ENCODE results near the gene KNDC1. TPM values are rescaled to one million over a fixed set of nuclear protein-coding genes. Genes with fewer than 3 reads are reported as not detected.

The KNDC1 gene
- total RNA-seq, 1 donor from 2014 or later, result 20.3 TPM

DNA sequence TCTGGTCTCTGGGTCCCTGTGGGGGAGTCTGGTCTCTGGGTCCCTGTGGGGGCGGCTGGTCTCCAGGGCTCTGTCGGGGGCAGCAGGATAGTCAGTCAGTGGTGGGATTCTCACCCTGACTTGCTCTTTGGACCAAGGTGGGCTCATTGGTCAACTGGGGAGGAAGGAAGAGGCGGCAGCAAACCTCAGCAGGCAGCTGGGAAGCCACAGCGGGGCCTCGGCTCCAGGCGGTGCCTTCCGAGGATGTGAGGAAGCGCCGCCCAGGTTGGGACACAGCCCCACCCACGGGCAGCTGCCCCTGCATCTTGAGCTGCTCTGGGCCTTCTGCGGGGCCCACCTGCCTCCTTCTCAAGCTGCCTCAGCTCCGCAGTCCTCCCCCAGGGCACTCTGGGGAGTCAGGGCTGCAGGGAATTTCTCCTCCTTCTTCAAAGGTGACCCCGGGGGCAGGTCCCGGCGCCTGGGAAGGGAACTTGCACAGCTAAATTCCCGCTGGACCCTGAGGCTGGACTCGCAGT lies 20.4 kb upstream of the KNDC1 start:
- TF ChIP-seq CTCF (IDR thresholded peaks at IDR 0.05; ENCODE audit: unreplicated experiment), result no peak
- Mint-ChIP-seq H3K4me3 (no peak overlapping the region), H3K9me3 (no peaks in the 10 kb centered on the region), H3K36me3 (no peaks in the 10 kb centered on the region), H3K27me3 (ENCODE audit: low read depth) (no peaks in the 10 kb centered on the region), H3K4me1 (peaks cover 13% of the 10 kb centered on the region), H3K27ac (no peak overlapping the region)
- no peak for DNase-seq (ENCODE audit: low spot score in 2 of 2, unreplicated experiment in 2 of 2)

GRCh38 chr10:133140417-133141143 lies 19.4 kb upstream of the KNDC1 start:
- H3K9me3 Mint-ChIP-seq, result no peaks in the 10 kb centered on the region
- no peak overlapping the region for H3K27ac Mint-ChIP-seq
- H3K27me3 Mint-ChIP-seq (ENCODE audit: low read depth), result no peaks in the 10 kb centered on the region
- peaks cover 13% of the 10 kb centered on the region for H3K4me1 Mint-ChIP-seq
- no peaks in the 10 kb centered on the region for H3K36me3 Mint-ChIP-seq
- DNase-seq (ENCODE audit: low spot score in 2 of 2, unreplicated experiment in 2 of 2), result no peak
- H3K4me3 Mint-ChIP-seq, result no peak overlapping the region
- no peak for TF ChIP-seq CTCF (IDR thresholded peaks at IDR 0.05; ENCODE audit: unreplicated experiment)

DNA sequence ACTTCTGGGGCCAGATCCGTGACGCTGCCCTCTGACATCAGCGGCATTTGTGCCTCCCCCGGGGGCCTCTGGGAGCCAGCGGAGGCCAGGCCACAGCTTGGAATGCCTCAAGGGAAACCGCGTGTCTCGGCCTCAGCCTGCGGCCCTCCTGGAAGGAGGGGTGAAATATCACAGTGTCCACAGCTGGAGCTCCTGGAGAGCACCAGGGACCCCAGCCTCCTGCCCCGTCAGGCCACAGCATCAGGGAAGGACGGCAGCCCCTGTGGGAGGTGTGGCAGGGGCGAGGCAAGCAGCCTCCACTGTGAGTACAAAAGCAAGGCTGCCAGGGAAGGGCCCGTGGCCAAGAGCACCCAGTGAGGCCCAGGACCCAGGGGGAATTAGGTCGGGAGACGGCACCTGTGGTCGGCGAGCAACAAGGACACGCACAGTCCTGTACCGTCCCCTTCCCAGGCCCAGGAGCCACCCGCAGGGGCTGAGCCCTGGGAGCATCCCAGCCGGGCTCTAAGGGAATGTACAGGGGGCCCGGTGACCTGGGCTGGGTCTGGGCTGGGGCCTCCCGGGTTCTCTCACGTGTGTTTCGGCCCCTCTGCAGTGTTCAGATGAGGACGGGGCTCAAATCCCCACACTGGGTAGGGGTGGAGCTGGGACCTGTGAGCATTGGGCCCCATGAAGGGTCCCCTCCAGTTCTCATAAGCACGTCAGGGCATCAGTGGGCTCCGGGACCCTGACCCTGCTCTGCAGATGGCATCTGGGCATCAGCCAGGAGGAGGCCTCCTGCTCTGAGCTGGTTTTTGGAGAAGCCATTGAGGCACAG lies 18.7 kb upstream of the KNDC1 start:
- H3K36me3 Mint-ChIP-seq, result no peaks in the 10 kb centered on the region
- TF ChIP-seq CTCF (IDR thresholded peaks at IDR 0.05; ENCODE audit: unreplicated experiment), result no peak
- H3K4me3 Mint-ChIP-seq, result no peak overlapping the region
- no peak overlapping the region for H3K27ac Mint-ChIP-seq
- H3K9me3 Mint-ChIP-seq, result peaks cover 1% of the 10 kb centered on the region
- peaks cover 13% of the 10 kb centered on the region for H3K4me1 Mint-ChIP-seq
- H3K27me3 Mint-ChIP-seq (ENCODE audit: low read depth), result no peaks in the 10 kb centered on the region
- no peak for DNase-seq (ENCODE audit: low spot score in 2 of 2, unreplicated experiment in 2 of 2)

DNA sequence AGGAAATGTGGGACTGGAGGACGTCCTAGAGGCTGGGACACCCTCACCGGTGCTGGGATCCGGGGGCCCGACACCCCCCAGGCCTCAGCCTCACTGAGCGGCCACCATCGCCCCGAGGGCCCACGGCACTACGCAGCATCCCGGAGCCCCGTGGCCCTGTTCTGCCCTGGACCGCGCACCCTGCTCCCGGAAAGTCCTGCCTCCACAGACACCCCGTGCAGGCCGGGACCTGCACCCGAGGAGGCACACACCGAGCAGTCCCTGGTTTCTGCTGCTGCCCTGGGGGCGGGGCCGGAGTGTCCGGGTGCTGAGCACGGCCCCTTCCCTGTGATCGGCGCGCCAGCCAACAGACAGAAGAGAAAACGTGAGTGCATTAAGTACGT lies 18.1 kb upstream of the KNDC1 start:
- Mint-ChIP-seq H3K27ac (no peak overlapping the region), H3K27me3 (ENCODE audit: low read depth) (peaks cover 1% of the 10 kb centered on the region), H3K36me3 (no peaks in the 10 kb centered on the region), H3K4me1 (peaks cover 13% of the 10 kb centered on the region), H3K4me3 (no peak overlapping the region), H3K9me3 (peaks cover 7% of the 10 kb centered on the region)
- DNase-seq (ENCODE audit: low spot score in 2 of 2, unreplicated experiment in 2 of 2), result peak in 1 of 2 experiments; percentile 17
- no peak for TF ChIP-seq CTCF (IDR thresholded peaks at IDR 0.05; ENCODE audit: unreplicated experiment)

- H3K4me1 Mint-ChIP-seq, result peaks cover 13% of the 10 kb centered on the region
Observed at GRCh38 chr10:133142523-133143199, 17.4 kb upstream of the KNDC1 start.

More at GRCh38 chr10:133142523-133143199, 17.4 kb upstream of the KNDC1 start:
- no peak for DNase-seq (ENCODE audit: low spot score in 2 of 2, unreplicated experiment in 2 of 2)
- TF ChIP-seq CTCF (IDR thresholded peaks at IDR 0.05; ENCODE audit: unreplicated experiment), result no peak
- Mint-ChIP-seq H3K36me3 (no peaks in the 10 kb centered on the region), H3K27ac (no peak overlapping the region), H3K9me3 (peaks cover 14% of the 10 kb centered on the region), H3K4me3 (no peak overlapping the region), H3K27me3 (ENCODE audit: low read depth) (peaks cover 4% of the 10 kb centered on the region)
